ENCODE data around the gene NRROS.

- TF ChIP-seq NFIC (IDR thresholded peaks at IDR 0.05; ENCODE audit: low read depth, low read length) (no peak), YY1 (IDR thresholded peaks at IDR 0.05; ENCODE audit: low read depth, low read length) (0 out of 2 replicates have a peak, but pooled peaks have one; percentile 7), RAD21 (IDR thresholded peaks at IDR 0.05; ENCODE audit: insufficient read depth, low read depth, low read length) (no peak)
These were observed at the start of gene NRROS for GRCh38 chr3:196639483-196640296.

Measured in GM12878 (cell line).